Measurements from ENCODE around the gene SPACA4. TPM values are rescaled to one million over a fixed set of nuclear protein-coding genes. Genes with fewer than 3 reads are reported as not detected.

SPACA4 gene
- total and polyA plus RNA-seq, 10 of the 15 experiments (the other 5 are each of a cell fraction or from before 2014, with no cell fraction given), result not detected

DNA sequence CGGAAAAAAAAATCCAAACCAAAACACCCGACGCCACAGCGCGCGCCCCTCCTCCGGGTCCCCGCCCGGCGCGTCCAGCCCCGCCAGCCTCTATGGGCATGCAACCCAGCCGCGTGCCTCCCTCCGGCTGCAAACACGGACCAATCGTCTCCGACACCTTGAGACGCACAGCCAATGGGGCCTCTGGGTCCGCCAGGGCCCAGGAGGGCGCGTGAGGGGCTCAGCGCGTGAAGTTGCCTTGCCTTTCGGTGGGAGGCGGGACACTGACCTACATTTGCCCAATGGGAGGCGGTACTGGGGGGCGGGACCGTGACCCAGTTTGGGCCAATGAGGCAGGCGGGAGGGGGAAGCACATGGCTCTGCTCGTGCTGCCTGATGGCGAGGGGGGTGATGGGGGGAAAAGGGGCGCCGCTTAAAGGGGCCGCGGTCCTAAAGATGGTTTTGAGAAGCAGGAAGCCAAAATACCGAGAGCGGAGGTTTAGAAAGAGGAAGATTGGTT is 31.0 kb downstream of the SPACA4 start (continued):
- TF ChIP-seq, protein P1, sequence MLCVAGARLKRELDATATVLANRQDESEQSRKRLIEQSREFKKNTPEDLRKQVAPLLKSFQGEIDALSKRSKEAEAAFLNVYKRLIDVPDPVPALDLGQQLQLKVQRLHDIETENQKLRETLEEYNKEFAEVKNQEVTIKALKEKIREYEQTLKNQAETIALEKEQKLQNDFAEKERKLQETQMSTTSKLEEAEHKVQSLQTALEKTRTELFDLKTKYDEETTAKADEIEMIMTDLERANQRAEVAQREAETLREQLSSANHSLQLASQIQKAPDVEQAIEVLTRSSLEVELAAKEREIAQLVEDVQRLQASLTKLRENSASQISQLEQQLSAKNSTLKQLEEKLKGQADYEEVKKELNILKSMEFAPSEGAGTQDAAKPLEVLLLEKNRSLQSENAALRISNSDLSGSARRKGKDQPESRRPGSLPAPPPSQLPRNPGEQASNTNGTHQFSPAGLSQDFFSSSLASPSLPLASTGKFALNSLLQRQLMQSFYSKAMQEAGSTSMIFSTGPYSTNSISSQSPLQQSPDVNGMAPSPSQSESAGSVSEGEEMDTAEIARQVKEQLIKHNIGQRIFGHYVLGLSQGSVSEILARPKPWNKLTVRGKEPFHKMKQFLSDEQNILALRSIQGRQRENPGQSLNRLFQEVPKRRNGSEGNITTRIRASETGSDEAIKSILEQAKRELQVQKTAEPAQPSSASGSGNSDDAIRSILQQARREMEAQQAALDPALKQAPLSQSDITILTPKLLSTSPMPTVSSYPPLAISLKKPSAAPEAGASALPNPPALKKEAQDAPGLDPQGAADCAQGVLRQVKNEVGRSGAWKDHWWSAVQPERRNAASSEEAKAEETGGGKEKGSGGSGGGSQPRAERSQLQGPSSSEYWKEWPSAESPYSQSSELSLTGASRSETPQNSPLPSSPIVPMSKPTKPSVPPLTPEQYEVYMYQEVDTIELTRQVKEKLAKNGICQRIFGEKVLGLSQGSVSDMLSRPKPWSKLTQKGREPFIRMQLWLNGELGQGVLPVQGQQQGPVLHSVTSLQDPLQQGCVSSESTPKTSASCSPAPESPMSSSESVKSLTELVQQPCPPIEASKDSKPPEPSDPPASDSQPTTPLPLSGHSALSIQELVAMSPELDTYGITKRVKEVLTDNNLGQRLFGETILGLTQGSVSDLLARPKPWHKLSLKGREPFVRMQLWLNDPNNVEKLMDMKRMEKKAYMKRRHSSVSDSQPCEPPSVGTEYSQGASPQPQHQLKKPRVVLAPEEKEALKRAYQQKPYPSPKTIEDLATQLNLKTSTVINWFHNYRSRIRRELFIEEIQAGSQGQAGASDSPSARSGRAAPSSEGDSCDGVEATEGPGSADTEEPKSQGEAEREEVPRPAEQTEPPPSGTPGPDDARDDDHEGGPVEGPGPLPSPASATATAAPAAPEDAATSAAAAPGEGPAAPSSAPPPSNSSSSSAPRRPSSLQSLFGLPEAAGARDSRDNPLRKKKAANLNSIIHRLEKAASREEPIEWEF (IDR thresholded peaks at IDR 0.05; ENCODE audit: insufficient replicate concordance, low read depth, low read length), result peak; percentile 13
- TF ChIP-seq RB1 (IDR thresholded peaks at IDR 0.05; ENCODE audit: borderline replicate concordance) (no peak; the same call in 1 of the 2 replicates), TCF12 (IDR thresholded peaks at IDR 0.05; ENCODE audit: low read depth, low read length) (0 out of 2 replicates have a peak, but pooled peaks have one; percentile 35), NRF1 (conservative IDR thresholded peaks at IDR 0.05; ENCODE audit: low read depth, low read length) (no peak), CHD2 (IDR thresholded peaks at IDR 0.05; ENCODE audit: borderline replicate concordance, low read depth, low read length) (peak; percentile 92)
- TF ChIP-seq, protein P2, sequence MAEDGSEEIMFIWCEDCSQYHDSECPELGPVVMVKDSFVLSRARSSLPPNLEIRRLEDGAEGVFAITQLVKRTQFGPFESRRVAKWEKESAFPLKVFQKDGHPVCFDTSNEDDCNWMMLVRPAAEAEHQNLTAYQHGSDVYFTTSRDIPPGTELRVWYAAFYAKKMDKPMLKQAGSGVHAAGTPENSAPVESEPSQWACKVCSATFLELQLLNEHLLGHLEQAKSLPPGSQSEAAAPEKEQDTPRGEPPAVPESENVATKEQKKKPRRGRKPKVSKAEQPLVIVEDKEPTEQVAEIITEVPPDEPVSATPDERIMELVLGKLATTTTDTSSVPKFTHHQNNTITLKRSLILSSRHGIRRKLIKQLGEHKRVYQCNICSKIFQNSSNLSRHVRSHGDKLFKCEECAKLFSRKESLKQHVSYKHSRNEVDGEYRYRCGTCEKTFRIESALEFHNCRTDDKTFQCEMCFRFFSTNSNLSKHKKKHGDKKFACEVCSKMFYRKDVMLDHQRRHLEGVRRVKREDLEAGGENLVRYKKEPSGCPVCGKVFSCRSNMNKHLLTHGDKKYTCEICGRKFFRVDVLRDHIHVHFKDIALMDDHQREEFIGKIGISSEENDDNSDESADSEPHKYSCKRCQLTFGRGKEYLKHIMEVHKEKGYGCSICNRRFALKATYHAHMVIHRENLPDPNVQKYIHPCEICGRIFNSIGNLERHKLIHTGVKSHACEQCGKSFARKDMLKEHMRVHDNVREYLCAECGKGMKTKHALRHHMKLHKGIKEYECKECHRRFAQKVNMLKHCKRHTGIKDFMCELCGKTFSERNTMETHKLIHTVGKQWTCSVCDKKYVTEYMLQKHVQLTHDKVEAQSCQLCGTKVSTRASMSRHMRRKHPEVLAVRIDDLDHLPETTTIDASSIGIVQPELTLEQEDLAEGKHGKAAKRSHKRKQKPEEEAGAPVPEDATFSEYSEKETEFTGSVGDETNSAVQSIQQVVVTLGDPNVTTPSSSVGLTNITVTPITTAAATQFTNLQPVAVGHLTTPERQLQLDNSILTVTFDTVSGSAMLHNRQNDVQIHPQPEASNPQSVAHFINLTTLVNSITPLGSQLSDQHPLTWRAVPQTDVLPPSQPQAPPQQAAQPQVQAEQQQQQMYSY (CRISPR knock-in tag; IDR thresholded peaks at IDR 0.05), result no peak
- TF ChIP-seq, protein P3, sequence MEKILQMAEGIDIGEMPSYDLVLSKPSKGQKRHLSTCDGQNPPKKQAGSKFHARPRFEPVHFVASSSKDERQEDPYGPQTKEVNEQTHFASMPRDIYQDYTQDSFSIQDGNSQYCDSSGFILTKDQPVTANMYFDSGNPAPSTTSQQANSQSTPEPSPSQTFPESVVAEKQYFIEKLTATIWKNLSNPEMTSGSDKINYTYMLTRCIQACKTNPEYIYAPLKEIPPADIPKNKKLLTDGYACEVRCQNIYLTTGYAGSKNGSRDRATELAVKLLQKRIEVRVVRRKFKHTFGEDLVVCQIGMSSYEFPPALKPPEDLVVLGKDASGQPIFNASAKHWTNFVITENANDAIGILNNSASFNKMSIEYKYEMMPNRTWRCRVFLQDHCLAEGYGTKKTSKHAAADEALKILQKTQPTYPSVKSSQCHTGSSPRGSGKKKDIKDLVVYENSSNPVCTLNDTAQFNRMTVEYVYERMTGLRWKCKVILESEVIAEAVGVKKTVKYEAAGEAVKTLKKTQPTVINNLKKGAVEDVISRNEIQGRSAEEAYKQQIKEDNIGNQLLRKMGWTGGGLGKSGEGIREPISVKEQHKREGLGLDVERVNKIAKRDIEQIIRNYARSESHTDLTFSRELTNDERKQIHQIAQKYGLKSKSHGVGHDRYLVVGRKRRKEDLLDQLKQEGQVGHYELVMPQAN (conservative IDR thresholded peaks at IDR 0.05), result no peak
- TF ChIP-seq, protein P4, sequence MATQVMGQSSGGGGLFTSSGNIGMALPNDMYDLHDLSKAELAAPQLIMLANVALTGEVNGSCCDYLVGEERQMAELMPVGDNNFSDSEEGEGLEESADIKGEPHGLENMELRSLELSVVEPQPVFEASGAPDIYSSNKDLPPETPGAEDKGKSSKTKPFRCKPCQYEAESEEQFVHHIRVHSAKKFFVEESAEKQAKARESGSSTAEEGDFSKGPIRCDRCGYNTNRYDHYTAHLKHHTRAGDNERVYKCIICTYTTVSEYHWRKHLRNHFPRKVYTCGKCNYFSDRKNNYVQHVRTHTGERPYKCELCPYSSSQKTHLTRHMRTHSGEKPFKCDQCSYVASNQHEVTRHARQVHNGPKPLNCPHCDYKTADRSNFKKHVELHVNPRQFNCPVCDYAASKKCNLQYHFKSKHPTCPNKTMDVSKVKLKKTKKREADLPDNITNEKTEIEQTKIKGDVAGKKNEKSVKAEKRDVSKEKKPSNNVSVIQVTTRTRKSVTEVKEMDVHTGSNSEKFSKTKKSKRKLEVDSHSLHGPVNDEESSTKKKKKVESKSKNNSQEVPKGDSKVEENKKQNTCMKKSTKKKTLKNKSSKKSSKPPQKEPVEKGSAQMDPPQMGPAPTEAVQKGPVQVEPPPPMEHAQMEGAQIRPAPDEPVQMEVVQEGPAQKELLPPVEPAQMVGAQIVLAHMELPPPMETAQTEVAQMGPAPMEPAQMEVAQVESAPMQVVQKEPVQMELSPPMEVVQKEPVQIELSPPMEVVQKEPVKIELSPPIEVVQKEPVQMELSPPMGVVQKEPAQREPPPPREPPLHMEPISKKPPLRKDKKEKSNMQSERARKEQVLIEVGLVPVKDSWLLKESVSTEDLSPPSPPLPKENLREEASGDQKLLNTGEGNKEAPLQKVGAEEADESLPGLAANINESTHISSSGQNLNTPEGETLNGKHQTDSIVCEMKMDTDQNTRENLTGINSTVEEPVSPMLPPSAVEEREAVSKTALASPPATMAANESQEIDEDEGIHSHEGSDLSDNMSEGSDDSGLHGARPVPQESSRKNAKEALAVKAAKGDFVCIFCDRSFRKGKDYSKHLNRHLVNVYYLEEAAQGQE (IDR thresholded peaks at IDR 0.05; ENCODE audit: low read depth, low read length), result no peak
- TF ChIP-seq, protein P5, sequence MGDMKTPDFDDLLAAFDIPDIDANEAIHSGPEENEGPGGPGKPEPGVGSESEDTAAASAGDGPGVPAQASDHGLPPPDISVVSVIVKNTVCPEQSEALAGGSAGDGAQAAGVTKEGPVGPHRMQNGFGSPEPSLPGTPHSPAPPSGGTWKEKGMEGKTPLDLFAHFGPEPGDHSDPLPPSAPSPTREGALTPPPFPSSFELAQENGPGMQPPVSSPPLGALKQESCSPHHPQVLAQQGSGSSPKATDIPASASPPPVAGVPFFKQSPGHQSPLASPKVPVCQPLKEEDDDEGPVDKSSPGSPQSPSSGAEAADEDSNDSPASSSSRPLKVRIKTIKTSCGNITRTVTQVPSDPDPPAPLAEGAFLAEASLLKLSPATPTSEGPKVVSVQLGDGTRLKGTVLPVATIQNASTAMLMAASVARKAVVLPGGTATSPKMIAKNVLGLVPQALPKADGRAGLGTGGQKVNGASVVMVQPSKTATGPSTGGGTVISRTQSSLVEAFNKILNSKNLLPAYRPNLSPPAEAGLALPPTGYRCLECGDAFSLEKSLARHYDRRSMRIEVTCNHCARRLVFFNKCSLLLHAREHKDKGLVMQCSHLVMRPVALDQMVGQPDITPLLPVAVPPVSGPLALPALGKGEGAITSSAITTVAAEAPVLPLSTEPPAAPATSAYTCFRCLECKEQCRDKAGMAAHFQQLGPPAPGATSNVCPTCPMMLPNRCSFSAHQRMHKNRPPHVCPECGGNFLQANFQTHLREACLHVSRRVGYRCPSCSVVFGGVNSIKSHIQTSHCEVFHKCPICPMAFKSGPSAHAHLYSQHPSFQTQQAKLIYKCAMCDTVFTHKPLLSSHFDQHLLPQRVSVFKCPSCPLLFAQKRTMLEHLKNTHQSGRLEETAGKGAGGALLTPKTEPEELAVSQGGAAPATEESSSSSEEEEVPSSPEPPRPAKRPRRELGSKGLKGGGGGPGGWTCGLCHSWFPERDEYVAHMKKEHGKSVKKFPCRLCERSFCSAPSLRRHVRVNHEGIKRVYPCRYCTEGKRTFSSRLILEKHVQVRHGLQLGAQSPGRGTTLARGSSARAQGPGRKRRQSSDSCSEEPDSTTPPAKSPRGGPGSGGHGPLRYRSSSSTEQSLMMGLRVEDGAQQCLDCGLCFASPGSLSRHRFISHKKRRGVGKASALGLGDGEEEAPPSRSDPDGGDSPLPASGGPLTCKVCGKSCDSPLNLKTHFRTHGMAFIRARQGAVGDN (IDR thresholded peaks at IDR 0.05), result no peak

All from GM12878 (cell line).